ENCODE results near the gene MAPK12. TPM values are rescaled to one million over a fixed set of nuclear protein-coding genes. Genes with fewer than 3 reads are reported as not detected.

MAPK12 gene
- total and polyA plus RNA-seq, 9 of the 15 experiments (the other 6 are each of a cell fraction or from before 2014, with no cell fraction given) = 0.79 to 71.5 (median 32.8) TPM

DNA sequence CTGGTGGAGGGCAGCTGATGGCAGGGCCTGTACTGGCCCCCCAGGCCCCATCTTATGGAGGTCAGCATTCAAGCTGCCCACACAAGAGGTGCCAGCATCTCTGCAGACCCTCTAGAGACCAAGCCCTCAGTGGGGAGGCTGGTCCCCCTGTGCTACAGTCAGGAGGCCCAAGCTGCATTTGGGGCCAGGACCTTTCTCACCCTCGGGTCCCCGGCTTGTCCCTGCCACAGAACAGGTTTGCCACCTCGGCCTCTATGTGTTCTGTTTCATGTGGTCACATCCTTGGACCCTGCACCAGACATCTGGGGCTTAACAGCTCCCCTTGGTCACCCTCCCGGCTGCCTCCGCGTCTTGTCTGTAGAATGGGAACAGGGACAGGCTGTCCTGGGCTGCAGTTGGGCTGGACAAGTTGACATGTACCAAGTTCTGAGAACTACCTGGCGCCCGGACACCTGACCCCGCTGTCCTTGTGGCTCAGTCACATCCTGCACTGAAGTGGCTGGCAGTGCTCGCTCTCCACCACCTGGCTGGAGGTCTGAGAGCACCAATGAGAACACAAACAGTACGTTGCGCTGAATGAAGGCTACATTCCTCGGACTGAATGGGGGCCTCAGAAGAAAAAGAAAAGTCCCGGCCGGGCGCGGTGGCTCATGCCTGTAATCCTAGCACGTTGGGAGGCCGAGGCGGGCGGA lies 48.7 kb upstream of the MAPK12 start (continued):
- TF ChIP-seq, protein P1, sequence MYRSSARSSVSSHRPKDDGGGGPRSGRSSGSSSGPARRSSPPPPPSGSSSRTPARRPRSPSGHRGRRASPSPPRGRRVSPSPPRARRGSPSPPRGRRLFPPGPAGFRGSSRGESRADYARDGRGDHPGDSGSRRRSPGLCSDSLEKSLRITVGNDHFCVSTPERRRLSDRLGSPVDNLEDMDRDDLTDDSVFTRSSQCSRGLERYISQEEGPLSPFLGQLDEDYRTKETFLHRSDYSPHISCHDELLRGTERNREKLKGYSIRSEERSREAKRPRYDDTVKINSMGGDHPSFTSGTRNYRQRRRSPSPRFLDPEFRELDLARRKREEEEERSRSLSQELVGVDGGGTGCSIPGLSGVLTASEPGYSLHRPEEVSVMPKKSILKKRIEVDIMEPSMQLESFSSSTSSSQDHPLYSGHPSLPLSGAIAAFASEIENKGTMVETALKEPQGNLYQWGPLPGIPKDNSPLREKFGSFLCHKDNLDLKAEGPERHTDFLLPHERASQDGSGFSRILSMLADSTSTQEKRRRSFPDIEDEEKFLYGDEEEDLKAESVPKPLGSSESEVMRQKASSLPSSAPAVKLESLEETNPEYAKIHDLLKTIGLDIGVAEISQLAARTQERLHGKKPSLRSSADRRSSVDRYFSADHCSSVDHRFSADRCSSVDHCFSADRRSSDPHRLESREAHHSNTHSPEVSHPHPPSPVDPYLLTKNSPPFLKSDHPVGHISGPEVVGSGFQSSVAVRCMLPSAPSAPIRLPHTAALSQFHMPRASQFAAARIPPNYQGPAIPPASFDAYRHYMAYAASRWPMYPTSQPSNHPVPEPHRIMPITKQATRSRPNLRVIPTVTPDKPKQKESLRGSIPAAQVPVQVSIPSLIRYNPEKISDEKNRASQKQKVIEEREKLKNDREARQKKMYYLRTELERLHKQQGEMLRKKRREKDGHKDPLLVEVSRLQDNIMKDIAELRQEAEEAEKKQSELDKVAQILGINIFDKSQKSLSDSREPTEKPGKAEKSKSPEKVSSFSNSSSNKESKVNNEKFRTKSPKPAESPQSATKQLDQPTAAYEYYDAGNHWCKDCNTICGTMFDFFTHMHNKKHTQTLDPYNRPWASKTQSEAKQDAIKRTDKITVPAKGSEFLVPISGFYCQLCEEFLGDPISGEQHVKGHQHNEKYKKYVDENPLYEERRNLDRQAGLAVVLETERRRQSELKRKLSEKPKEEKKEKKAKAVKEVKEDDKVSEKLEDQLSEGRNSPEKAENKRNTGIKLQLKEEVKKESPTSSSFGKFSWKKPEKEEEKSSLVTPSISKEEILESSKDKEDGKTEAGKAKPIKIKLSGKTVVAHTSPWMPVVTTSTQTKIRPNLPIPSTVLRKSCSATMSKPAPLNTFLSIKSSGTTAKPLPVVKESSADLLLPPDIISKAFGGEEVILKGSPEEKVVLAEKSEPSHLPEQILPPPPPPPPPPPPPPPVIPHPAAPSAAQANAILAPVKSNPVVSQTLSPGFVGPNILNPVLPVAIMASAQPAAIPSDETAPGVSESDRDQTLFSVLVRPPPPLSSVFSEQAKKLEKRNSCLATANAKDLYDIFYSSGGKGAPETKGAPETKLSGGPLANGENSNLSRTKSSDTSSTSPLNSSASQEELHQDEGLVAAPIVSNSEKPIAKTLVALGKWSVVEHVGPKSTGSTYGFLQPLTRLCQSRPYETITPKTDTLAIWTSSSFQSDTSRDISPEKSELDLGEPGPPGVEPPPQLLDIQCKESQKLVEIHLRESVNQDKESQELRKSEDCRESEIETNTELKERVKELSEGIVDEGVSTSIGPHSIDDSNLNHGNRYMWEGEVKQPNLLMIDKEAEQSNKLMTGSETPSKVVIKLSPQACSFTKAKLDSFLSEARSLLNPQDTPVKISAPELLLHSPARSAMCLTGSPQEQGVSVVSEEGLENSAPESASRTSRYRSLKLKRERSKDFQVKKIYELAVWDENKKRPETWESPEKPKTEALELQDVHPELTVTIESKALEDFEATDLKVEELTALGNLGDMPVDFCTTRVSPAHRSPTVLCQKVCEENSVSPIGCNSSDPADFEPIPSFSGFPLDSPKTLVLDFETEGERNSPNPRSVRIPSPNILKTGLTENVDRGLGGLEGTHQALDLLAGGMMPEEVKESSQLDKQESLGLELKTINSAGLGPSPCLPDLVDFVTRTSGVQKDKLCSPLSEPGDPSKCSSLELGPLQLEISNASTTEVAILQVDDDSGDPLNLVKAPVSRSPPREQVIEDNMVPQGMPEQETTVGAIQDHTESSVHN (IDR thresholded peaks at IDR 0.05; ENCODE audit: borderline replicate concordance in 1 of 2, low read depth in 1 of 2) = no peak
- no peak for TF ChIP-seq ZNF696 (CRISPR knock-in tag; conservative IDR thresholded peaks at IDR 0.05)
- no peak for TF ChIP-seq ZNF830 (CRISPR knock-in tag; IDR thresholded peaks at IDR 0.05)
- TF ChIP-seq ZNF24 (IDR thresholded peaks at IDR 0.05) = no peak
